ENCODE data around the gene AGTR1.

AGTR1 gene

GRCh38 chr3:148697306-148698189 lies at the start of gene AGTR1:
TSS of gene AGTR1 (plus strand) at chr3:148697903. CDS start at chr3:148741036, 43,133 bp downstream.
- DNase-seq = peak; percentile 82 to 85
- H3K27ac ChIP-seq = peak within 1 kb of the TSS; percentile 67 to 72
- intact Hi-C loops (cut with DNase I; ENCODE audit: low total_unique reads) = no loop called here
- no peaks in the 10 kb centered on the region for H3K36me3 ChIP-seq
- peak within 1 kb of the TSS; percentile 73 to 81 for H3K4me3 ChIP-seq
- TF ChIP-seq CTCF (IDR thresholded peaks at IDR 0.05) = no peak
- no peaks in the 10 kb centered on the region for H3K27me3 ChIP-seq
- H3K4me1 ChIP-seq = peaks cover 0 to 24% (median 11%) of the 10 kb centered on the region in 4 donors
- no peaks in the 10 kb centered on the region for H3K9me3 ChIP-seq

- H3K9me3 ChIP-seq = no peaks in the 10 kb centered on the region
- H3K27me3 ChIP-seq = no peaks in the 10 kb centered on the region
- H3K4me3 ChIP-seq = no peak overlapping the region
- intact Hi-C loops (cut with DNase I; ENCODE audit: low total_unique reads) = no loop called here
- H3K36me3 ChIP-seq = no peaks in the 10 kb centered on the region
- no peak for DNase-seq
- no peak for TF ChIP-seq CTCF (IDR thresholded peaks at IDR 0.05)
- peak overlapping the region in 1 of 2 donors; percentile 45 for H3K27ac ChIP-seq
- H3K4me1 ChIP-seq = peaks cover 0 to 38% (median 6%) of the 10 kb centered on the region in 4 donors
Observed at GRCh38 chr3:148648685-148649352, 48.9 kb upstream of the AGTR1 start.

- Histone ChIP-seq H3K36me3 (no peaks in the 10 kb centered on the region), H3K27me3 (no peaks in the 10 kb centered on the region), H3K9me3 (no peaks in the 10 kb centered on the region), H3K27ac (no peak overlapping the region), H3K4me3 (no peak overlapping the region), H3K4me1 (peaks cover 0 to 31% (median 4%) of the 10 kb centered on the region in 4 donors)
- no peak for TF ChIP-seq CTCF (IDR thresholded peaks at IDR 0.05)
- DNase-seq = no peak
- intact Hi-C loops (cut with DNase I; ENCODE audit: low total_unique reads) = no loop called here
Observed at GRCh38 chr3:148651549-148651948, 46.2 kb upstream of the AGTR1 start.

- DNase-seq = no peak
- no peaks in the 10 kb centered on the region for H3K27me3 ChIP-seq
- intact Hi-C loops (cut with DNase I; ENCODE audit: low total_unique reads) = no loop called here
- TF ChIP-seq CTCF (IDR thresholded peaks at IDR 0.05) = no peak
- H3K9me3 ChIP-seq = no peaks in the 10 kb centered on the region
- no peak overlapping the region for H3K4me3 ChIP-seq
- peaks cover 0 to 14% (median 0%) of the 10 kb centered on the region in 4 donors for H3K4me1 ChIP-seq
- H3K27ac ChIP-seq = no peak overlapping the region
- no peaks in the 10 kb centered on the region for H3K36me3 ChIP-seq
Observed at GRCh38 chr3:148654433-148654832, 43.3 kb upstream of the AGTR1 start.

GRCh38 chr3:148657470-148657869 lies 40.2 kb upstream of the AGTR1 start:
- Histone ChIP-seq H3K27ac (no peak overlapping the region), H3K4me3 (no peak overlapping the region), H3K4me1 (no peaks in the 10 kb centered on the region), H3K36me3 (no peaks in the 10 kb centered on the region), H3K9me3 (no peaks in the 10 kb centered on the region), H3K27me3 (no peaks in the 10 kb centered on the region)
- no peak for DNase-seq
- intact Hi-C loops (cut with DNase I; ENCODE audit: low total_unique reads) = no loop called here
- no peak for TF ChIP-seq CTCF (IDR thresholded peaks at IDR 0.05)
